Stomach smooth muscle (tissue), 2 donors: ENCODE results near the gene ARMH4.

ENCODE experiments used
- H3K27ac ChIP-seq: one replicate; pipeline ENCODE4 v1.7.0; 2013; ENCODE audit warnings: mild to moderate bottlenecking, low read length, inconsistent platforms
- H3K27me3 ChIP-seq, 2 donors: one replicate each; pipeline ENCODE4 v1.7.0; 2013; ENCODE audit warnings: low read length in 2 of 2; ENCODE audit not compliant: insufficient read depth in 2 of 2, control insufficient read depth in 1 of 2
- H3K36me3 ChIP-seq, 2 donors: one replicate each; pipeline ENCODE4 v1.7.0; 2013; ENCODE audit warnings: low read length in 2 of 2; ENCODE audit not compliant: control insufficient read depth in 2 of 2, insufficient read depth in 2 of 2
- H3K4me1 ChIP-seq: one replicate; pipeline ENCODE4 v1.7.0; 2013; ENCODE audit warnings: low read length; ENCODE audit not compliant: control insufficient read depth, insufficient read depth
- H3K4me3 ChIP-seq, 2 donors: one replicate each; pipeline ENCODE4 v1.7.0; 2013; ENCODE audit warnings: low read length in 2 of 2
- H3K9ac ChIP-seq, 2 donors: one replicate each; pipeline ENCODE4 v1.7.0; 2013; ENCODE audit warnings: low read length in 2 of 2, mild to moderate bottlenecking in 1 of 2
- H3K9me3 ChIP-seq, 2 donors: one replicate each; pipeline ENCODE4 v1.7.0; 2013; ENCODE audit warnings: low read length in 2 of 2; ENCODE audit not compliant: control insufficient read depth in 2 of 2
- donor health status: healthy.
- donor health status: Pancreatic carcinoma.

ARMH4 gene

DNA sequence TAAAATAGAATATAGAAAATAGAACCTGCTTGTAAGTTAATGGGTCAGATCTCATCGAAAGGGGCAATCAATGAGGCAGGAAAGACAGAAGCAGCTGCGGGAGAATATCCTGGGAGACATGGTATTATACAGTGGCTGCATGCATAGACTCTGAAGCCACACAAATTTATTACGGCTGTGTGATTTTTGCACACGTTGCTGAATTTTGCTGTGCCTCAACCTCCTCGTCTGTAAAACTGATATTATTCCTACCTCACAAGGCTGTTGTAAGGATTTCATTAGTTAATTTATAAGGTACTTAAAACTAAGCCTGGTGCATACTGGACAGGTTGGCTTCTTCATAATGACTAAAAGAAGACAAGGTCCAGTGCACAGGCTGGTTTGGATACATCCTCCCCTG is 52.3 kb downstream of the ARMH4 start:
- Histone ChIP-seq H3K27ac (no peak overlapping the region), H3K9ac (no peak overlapping the region), H3K27me3 (no peaks in the 10 kb centered on the region), H3K4me1 (no peaks in the 10 kb centered on the region), H3K9me3 (no peaks in the 10 kb centered on the region), H3K36me3 (no peaks in the 10 kb centered on the region), H3K4me3 (no peak overlapping the region)

GRCh38 chr14:58098507-58098906 is 53.5 kb downstream of the ARMH4 start:
- Histone ChIP-seq H3K27me3 (no peaks in the 10 kb centered on the region), H3K27ac (no peak overlapping the region), H3K4me1 (no peaks in the 10 kb centered on the region), H3K4me3 (no peak overlapping the region), H3K36me3 (no peaks in the 10 kb centered on the region), H3K9ac (no peak overlapping the region), H3K9me3 (no peaks in the 10 kb centered on the region)

DNA sequence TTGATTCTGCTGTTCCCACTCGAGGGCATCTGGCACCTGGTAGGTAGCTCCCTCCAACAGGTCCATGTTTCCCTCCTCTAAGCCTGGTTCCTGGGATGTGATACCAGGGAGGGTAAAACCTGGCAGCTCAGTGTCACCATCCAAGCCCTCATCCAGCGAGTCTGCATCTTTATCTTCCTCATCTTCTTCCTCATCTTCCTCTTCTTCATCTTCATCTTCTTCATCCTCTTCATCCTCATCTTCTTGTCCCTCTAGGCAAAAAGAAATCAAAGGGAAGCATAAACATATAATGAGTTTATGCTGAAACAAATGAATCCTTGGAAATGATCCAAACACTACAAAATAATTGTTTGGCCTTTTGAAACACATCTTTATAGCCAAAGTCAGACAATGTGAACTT is 55.3 kb downstream of the ARMH4 start:
- Histone ChIP-seq H3K27ac (no peak overlapping the region), H3K36me3 (no peaks in the 10 kb centered on the region), H3K4me1 (no peaks in the 10 kb centered on the region), H3K9me3 (no peaks in the 10 kb centered on the region), H3K4me3 (no peak overlapping the region), H3K9ac (no peak overlapping the region), H3K27me3 (no peaks in the 10 kb centered on the region)

GRCh38 chr14:58091883-58092630 is 60.0 kb downstream of the ARMH4 start:
- H3K4me1 ChIP-seq, result no peaks in the 10 kb centered on the region
- H3K9ac ChIP-seq, result no peak overlapping the region
- no peaks in the 10 kb centered on the region for H3K9me3 ChIP-seq
- no peak overlapping the region for H3K27ac ChIP-seq
- no peaks in the 10 kb centered on the region for H3K27me3 ChIP-seq
- no peak overlapping the region for H3K4me3 ChIP-seq
- H3K36me3 ChIP-seq, result no peaks in the 10 kb centered on the region

DNA sequence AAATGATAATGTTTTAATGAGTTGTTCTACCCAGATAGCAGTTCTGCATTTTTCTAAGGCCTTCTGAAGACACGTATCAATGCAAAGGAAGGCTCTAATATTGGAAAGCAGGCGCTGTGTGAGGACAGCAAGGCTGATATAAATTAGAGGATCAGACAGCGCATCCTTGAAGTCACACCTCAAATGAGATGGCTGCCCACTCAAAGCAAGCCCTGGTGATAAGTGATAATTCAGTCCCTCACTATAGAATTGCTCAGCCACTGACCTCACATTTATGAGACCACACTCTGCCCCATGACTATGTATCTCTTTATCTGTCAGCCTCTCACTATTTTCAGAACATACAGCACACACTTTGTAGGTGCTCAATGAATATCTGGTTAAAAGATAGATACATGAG is 62.4 kb downstream of the ARMH4 start:
- Histone ChIP-seq H3K4me3 (no peak overlapping the region), H3K4me1 (no peaks in the 10 kb centered on the region), H3K36me3 (no peaks in the 10 kb centered on the region), H3K9ac (no peak overlapping the region), H3K27ac (no peak overlapping the region), H3K9me3 (no peaks in the 10 kb centered on the region), H3K27me3 (no peaks in the 10 kb centered on the region)

GRCh38 chr14:58088961-58089360 is 63.1 kb downstream of the ARMH4 start:
- no peak overlapping the region for H3K9ac ChIP-seq
- H3K4me1 ChIP-seq, result no peaks in the 10 kb centered on the region
- no peaks in the 10 kb centered on the region for H3K27me3 ChIP-seq
- H3K4me3 ChIP-seq, result no peak overlapping the region
- no peaks in the 10 kb centered on the region for H3K9me3 ChIP-seq
- no peak overlapping the region for H3K27ac ChIP-seq
- H3K36me3 ChIP-seq, result no peaks in the 10 kb centered on the region

- Histone ChIP-seq H3K27ac (no peak overlapping the region), H3K9ac (no peak overlapping the region), H3K36me3 (no peaks in the 10 kb centered on the region), H3K4me1 (peaks cover 3% of the 10 kb centered on the region), H3K9me3 (no peaks in the 10 kb centered on the region), H3K4me3 (no peak overlapping the region), H3K27me3 (no peaks in the 10 kb centered on the region)
Measured at GRCh38 chr14:58085877-58086276, 66.1 kb downstream of the ARMH4 start.

DNA sequence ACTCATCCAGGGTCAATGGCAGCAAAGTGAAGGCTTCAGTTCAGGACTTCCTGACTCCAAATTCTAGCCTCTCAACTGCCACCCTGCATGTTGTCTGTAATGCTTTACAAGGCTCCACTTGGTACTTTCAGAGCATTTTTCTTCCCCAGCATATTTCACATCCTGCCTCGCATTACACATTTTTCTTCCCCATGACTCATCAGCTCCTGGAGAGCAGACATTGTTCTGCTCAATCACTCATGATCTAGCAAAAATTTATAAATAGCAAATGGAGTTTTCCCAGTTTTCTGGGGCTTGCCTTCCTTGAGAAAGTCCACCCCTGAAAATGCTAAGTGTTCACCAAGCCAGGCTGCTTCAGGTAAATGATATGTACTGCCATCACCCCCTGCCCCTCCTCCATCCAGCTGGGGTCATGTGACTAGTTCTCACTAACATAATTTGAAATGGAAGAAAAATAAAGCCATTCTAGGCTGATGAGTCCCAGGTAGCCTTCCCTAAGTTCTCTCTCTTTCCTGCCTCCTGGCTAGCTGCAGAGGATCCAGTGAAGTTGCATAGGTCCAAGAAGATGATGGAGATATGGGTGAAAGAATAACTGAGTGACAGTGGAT is 69.4 kb downstream of the ARMH4 start:
- Histone ChIP-seq H3K4me1 (peaks cover 3% of the 10 kb centered on the region), H3K4me3 (no peak overlapping the region), H3K27me3 (no peaks in the 10 kb centered on the region), H3K27ac (no peak overlapping the region), H3K9ac (no peak overlapping the region), H3K36me3 (no peaks in the 10 kb centered on the region), H3K9me3 (no peaks in the 10 kb centered on the region)

DNA sequence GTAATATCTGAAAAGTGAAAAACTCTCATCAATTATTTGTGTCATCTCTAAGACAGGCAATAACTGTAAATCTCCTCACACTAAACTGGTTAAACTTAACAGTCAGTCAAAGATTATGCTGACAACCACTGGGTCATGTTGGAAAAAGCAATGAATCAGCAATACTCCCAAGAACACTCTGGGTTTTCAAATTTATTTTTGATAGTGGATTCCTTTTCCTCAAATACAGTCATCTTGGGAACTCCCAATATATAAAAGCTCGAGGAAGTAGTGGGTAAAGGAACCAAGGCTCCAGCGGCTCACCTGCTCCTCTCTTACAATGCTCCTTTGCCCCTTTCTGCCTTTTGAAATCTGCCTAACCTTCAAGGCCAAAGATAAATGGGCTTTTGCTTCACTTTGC is 70.0 kb downstream of the ARMH4 start:
- Histone ChIP-seq H3K36me3 (no peaks in the 10 kb centered on the region), H3K9ac (no peak overlapping the region), H3K27me3 (no peaks in the 10 kb centered on the region), H3K4me3 (no peak overlapping the region), H3K4me1 (peaks cover 3% of the 10 kb centered on the region), H3K9me3 (no peaks in the 10 kb centered on the region), H3K27ac (no peak overlapping the region)

DNA sequence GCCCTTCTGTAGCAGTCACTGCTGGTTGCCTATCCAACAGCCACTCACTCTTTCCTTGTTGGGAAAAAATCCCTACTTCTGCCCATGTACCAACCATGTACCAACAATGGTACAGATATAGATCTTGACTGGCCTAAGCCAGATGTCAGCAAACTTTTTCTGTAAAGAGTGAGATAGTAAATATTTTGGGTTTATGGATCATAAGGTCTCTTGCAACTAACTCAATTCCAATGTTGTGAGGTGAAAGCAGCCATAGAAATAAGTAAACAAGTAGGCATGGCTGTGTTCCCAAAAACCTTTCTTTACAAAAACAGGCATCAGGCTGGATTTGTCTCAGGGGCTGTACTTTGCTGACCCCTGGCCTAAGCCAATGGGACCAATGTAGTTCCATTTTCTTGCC is 73.5 kb downstream of the ARMH4 start:
- no peak overlapping the region for H3K9ac ChIP-seq
- no peaks in the 10 kb centered on the region for H3K27me3 ChIP-seq
- H3K36me3 ChIP-seq, result no peaks in the 10 kb centered on the region
- no peak overlapping the region for H3K27ac ChIP-seq
- no peaks in the 10 kb centered on the region for H3K9me3 ChIP-seq
- H3K4me3 ChIP-seq, result no peak overlapping the region
- H3K4me1 ChIP-seq, result peaks cover 3% of the 10 kb centered on the region

DNA sequence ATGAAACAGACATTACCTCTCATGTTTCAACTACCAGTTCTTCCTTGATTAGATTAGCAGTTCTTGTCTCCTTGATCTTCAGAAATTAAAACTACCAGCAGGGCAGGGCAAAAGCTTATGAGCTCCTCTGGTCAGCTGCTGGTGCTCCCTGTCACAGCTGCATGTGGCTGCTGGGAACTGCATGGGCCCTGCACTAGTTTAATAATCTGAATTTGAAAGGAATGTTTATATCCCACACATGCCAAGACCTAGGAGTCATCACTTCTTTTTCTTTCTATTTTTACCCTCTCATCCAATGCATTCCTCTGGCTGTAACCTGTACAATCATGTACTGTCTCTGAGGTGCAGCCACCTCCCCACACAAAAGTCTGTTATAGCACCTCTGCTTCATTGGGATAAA is 73.9 kb downstream of the ARMH4 start:
- H3K4me3 ChIP-seq, result no peak overlapping the region
- H3K9ac ChIP-seq, result no peak overlapping the region
- H3K4me1 ChIP-seq, result peaks cover 3% of the 10 kb centered on the region
- H3K9me3 ChIP-seq, result no peaks in the 10 kb centered on the region
- H3K36me3 ChIP-seq, result no peaks in the 10 kb centered on the region
- no peaks in the 10 kb centered on the region for H3K27me3 ChIP-seq
- H3K27ac ChIP-seq, result no peak overlapping the region
